Measurements from ENCODE around the gene KLHL22.

DNA sequence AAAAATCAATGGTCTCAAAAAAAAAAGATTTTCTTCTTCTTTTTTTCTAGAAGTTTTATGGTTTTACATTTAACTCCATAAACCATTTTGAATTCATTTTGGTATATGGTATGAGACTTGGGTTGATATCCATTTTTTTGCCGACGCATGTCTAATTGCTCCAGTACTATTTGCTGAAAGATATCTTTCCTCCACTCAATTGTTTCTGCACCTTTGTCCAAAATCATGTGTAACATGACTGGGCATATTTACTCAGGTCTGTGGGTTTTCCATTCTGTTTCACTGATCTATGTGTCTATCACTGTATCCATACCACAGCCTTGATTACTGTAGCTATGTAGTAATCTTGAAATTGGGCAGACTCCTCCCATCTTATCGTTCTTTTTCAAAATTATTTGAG is 42.4 kb downstream of the KLHL22 start:
- TF ChIP-seq CTCF (conservative IDR thresholded peaks at IDR 0.05; ENCODE audit: low read depth, low read length) (no peak), EZH2 (IDR thresholded peaks at IDR 0.05; ENCODE audit: borderline replicate concordance, low read depth, low read length, poor library complexity, severe bottlenecking) (no peak)
